GM12873 (cell line): Measurements from ENCODE around the gene FAM240B.

Experiments used
- TF ChIP-seq, protein P1 (sequence below): IDR thresholded peaks from 2 replicates; pipeline ENCODE4 v1.5.1; 2012; ENCODE audit warnings: low read depth, mild to moderate bottlenecking, moderate library complexity, low read length, control low read depth; ENCODE audit not compliant: insufficient read depth; ENCODE audit errors: missing control alignments

FAM240B gene

DNA sequence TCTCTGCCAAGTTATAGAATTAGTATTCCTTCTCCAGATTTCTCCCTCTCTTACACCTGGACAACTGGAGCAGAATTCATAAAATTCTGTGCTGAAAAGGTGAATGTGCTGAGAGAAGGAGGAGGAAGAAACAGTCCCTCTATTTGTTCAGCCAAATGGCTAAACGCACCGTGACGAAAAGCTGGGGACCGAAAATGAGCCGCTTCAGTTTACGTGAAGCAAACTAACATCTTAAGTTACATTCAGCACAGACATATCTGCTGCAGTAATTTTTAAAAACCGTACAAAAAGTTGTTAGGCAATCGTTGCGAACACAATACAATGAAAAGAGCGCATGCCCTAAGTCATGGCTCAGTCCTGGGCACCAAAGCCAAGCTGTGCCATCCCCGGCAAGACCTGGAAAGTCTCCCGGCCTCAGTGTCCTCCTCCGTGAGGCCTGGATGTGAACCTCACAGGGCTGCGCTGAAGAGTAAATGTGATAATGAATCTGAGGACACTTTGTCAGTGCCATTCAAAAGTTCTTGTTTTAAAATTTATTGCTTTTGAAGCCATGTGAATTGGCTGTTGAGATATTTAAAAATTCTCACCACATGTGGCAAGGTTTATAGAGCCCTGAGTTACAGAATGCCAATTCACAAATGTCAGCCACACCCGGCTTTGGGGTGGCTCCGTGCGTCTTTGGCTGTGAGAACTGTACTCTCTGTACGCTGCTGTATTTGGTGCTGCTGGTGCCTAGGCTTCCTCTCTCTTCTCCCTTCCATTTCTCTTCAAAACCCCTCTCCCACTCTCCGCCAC lies 46.3 kb downstream of the FAM240B start:
- TF ChIP-seq, protein P1, sequence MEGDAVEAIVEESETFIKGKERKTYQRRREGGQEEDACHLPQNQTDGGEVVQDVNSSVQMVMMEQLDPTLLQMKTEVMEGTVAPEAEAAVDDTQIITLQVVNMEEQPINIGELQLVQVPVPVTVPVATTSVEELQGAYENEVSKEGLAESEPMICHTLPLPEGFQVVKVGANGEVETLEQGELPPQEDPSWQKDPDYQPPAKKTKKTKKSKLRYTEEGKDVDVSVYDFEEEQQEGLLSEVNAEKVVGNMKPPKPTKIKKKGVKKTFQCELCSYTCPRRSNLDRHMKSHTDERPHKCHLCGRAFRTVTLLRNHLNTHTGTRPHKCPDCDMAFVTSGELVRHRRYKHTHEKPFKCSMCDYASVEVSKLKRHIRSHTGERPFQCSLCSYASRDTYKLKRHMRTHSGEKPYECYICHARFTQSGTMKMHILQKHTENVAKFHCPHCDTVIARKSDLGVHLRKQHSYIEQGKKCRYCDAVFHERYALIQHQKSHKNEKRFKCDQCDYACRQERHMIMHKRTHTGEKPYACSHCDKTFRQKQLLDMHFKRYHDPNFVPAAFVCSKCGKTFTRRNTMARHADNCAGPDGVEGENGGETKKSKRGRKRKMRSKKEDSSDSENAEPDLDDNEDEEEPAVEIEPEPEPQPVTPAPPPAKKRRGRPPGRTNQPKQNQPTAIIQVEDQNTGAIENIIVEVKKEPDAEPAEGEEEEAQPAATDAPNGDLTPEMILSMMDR: no peak

DNA sequence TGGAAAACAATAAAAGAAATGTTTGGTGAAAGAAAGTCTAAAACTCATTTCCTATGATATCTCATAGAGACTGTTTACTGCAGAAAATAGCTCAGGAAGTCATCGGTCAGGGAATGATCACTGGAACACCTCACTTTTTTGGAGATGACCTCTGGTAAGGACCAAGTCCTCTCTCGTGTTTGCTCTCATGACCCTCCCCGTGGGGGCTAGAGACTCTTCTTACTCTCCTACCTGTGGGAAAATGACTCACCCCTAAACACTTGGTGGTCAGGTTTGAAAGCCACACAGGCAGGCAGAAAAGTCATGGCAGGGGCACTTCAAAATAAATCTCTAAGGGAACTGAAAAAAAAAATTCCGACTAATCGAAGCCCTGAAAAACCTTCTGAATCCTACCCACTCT lies 48.2 kb downstream of the FAM240B start:
- TF ChIP-seq, protein P1: no peak

DNA sequence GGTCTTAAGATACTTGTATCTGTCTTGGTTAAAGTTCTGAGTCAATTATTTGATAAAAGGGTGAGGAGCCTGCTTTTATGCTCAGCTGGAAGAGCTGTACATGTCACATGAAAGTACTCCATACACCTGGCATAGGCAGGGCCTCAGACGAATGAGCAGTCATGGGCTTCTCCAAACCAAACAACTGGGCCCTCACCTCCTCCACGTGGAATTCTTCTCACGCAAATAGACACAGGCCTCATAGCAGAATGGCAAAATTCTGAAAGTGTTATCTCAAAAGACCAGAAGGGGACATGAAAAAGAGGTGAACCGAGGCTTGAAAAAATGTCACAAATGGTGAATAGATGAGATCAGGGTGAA lies 48.6 kb downstream of the FAM240B start:
- TF ChIP-seq, protein P1: no peak

DNA sequence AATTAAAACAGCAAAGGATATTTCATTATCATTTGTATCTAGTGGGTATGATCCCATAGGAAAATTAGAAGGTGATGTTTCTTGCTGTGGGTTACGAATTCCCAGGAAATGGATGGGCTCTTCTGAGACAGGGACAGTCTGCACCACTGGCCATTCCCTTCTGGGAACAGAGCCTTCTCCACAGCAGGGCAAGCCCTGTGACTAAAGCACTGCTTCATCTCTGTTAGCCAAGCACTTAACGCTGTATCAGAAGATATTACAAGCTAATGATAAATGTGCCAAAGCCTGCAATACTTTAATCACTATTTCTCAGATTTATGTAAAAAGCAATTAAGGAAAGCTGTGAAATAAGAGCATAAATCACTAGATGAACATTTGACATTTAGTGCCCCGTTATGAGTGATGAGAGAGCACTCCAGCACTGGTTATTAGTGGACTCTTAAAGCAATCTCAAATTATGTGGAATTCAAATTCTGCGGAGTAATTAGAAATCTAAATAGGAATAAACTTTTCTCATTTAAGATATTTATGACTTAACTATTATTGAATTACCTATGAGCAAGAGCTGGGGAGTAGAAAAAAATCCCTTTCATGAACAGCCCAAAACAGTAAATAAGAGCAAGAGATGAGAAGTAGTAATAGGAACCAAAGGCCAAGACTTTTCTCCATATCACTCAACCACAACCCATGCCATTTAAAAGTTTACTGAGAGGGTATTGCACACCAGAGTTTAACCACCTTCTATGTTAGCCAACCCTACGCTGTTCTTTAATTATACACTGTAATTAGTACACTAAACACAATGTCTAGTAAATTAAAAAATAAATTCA lies 49.2 kb downstream of the FAM240B start:
- TF ChIP-seq, protein P1: no peak

DNA sequence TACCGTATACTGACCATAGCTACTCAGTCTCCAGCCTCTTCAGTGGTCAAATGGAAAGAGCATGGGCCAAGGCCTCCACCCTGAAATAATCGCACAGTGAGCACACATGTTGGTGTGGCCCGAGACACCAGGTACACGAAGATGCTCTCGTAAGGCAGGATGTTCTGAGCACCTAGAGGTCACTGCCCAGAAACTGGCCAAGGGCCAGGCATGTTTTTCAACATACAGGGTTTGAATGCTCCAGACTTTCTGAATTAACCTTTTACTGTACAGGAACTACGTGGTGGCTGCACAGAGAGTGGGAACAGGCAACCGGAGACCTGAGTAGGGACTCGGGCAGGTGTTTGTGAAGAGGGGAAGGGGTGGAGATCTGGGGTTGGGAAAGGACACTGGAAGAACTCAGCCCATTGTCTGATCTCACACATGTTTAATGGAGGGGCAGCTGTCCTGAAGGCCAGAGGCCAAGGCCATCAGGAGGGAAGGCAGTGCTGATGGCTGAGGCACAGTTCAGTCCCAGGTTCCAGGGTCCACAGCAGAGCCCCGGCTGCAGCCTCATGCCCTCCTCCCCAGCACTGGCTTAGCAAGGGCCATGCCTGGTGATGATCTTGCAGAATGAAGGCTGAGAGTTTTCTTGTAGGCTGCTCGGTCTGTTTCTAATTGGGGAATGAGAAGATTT lies 51.0 kb downstream of the FAM240B start:
- TF ChIP-seq, protein P1: no peak

DNA sequence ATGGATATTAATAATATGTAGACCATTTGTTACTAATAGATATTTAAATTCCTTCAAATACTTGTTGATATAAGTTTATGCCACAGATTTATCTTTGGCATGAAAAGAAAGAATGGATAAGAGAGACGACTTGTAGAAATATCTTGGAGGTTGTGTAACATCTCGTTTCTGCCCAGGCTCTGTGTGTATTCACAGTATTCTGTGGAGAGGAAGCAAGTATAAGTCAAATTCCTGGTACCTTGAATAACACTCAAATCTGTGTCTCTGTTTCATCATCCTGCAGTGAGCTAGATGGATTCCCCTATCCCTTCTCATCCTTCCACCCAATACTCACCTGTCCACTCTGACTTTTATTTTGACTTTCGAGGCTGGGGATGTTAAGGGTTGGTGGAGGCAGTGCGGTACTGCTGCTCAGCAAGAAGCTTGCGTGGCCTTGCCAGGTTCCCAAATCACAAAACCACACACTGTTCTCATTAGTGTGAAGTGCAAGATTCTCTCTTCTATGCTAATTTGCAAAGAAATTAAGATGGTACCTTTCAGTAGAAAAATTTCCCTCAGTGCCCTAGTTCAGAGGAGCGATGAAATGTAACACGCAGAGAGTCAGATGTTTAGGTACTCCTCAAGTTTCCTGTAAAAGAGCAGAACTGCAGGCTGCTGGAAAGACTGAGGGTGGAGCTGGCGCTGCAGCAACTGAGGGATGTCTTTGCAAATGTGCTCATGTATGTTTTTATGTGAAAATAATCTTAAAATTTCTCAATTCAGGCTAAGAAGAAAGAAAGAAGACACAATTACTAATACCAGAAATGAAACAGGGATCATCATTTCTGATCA lies 57.0 kb downstream of the FAM240B start:
- TF ChIP-seq, protein P1: no peak

DNA sequence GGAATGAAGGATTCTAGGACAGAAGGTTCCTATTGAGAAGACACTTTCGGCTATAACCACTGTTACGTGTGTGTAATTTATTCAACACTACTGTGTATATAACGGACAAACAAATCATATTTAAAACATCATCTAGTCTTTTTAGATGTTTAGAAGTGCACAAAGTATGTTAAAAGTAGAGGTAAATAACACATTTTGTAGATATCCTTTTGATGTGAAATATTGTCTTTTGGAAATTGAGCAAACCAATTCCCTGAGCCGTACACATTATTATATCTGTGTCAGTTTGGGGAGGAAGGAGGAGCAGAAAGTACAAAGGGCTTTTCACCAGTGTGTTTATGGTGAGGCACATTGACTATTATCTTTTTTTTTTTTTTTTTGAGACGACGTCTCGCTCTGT lies 60.4 kb downstream of the FAM240B start:
- TF ChIP-seq, protein P1: no peak
